H1 (cell line): ENCODE data around the gene MACROD2. TPM values are rescaled to one million over a fixed set of nuclear protein-coding genes. Genes with fewer than 3 reads are reported as not detected.

Experiments used
- TAF1 ChIP-seq: IDR thresholded peaks from 2 replicates; pipeline ENCODE4 v1.6.1; 2011; ENCODE audit warnings: mild to moderate bottlenecking, low read depth, low read length
- polyA plus RNA-seq, 7 experiments: library from polyadenylated mRNA; depleted of rRNA in 3 of 7; stranded (reverse) in 5 of 7; unstranded in 2 of 7; fragments of >200 nt in 5 of 7; fragments of 200-250 nt in 2 of 7; gene quantifications; 1 replicate in 5 of 7; 2 replicates in 1 of 7; 4 replicates in 1 of 7; pipeline versions ENCODE4 v1.2.1 to v1.2.3, GENCODE V29; 2011 to 2013; ENCODE audit warnings: missing spikeins in 2 of 7, mixed read lengths in 2 of 7
- total RNA-seq: library from RNA; stranded (reverse); fragmentation: NEBNext Ultra II Directional; extraction: Animal tissue kit (Norgen Biotek cat#: 25700); gene quantifications from 2 replicates; pipeline ENCODE4 v1.2.1, GENCODE V29; 2021

The MACROD2 gene
- total and polyA plus RNA-seq, 2 of the 8 experiments (the other 6 are each of a cell fraction or from before 2014, with no cell fraction given) = 0.70 to 3.9 TPM

DNA sequence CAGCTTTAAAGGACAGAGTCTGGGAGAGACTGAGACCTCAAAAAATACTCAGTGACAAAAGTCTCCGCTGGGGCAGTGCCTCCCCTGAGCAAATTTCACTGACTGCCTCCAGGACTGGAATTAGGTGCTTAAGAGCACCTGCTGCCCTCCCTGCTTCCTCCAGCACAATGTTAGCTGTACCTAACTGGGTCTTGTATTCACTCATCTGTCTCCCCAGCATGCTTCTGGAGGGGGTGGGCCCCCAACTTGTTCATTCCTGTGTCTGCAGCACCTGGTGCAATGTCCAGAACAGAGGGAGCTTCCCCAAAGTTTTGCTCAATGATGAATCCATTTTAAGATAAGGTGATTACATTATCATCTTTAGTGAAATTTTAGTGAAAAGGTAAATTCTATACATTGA lies 1927.2 kb downstream of the MACROD2 start (continued):
- TF ChIP-seq TAF1 = no peak
- TF ChIP-seq, all 59 proteins: peak for 0
